GM23338 (cell line): ENCODE data around the gene SMAP2. TPM values are rescaled to one million over a fixed set of nuclear protein-coding genes. Genes with fewer than 3 reads are reported as not detected.

Experiments
- ATAC-seq: fragments of 200-7000 bp; cut with Tn5 transposase; 3 replicates; pipeline ENCODE4 v1.9.1; 2020
- DNase-seq: peaks from one replicate; pipeline ENCODE4 v3.0.0-alpha.2; 2015; ENCODE audit warnings: low spot score
- H2AFZ ChIP-seq: fragments of 200-600 bp; sonication (generic); 2 replicates; pipeline ENCODE4 v1.8.0; 2016; ENCODE audit warnings: antibody characterized with exemption, mild to moderate bottlenecking, moderate library complexity
- H3F3A ChIP-seq: fragments of 200-600 bp; sonication (generic); replicated peaks from 2 replicates; pipeline ENCODE4 v1.8.0; 2017; ENCODE audit warnings: antibody characterized with exemption, mixed run types, low read depth
- H3K27ac ChIP-seq: fragments of 200-600 bp; sonication (generic); 2 replicates; pipeline ENCODE4 v1.6.1; 2016; ENCODE audit warnings: low read depth
- H3K27me3 ChIP-seq: fragments of 200-600 bp; sonication (generic); 2 replicates; pipeline ENCODE4 v1.8.0; 2016; ENCODE audit warnings: mild to moderate bottlenecking, mixed run types, moderate library complexity; ENCODE audit not compliant: insufficient read depth
- H3K36me3 ChIP-seq: fragments of 200-600 bp; sonication (generic); 2 replicates; pipeline ENCODE4 v1.8.0; 2016; ENCODE audit warnings: mild to moderate bottlenecking; ENCODE audit not compliant: insufficient read depth
- H3K4me1 ChIP-seq: fragments of 200-600 bp; sonication (generic); 2 replicates; pipeline ENCODE4 v1.8.0; 2016; ENCODE audit warnings: mild to moderate bottlenecking, moderate library complexity; ENCODE audit not compliant: insufficient read depth
- H3K4me2 ChIP-seq: fragments of 200-600 bp; sonication (generic); 2 replicates; pipeline ENCODE4 v1.7.1; 2017; ENCODE audit warnings: mixed run types
- H3K4me3 ChIP-seq: fragments of 200-600 bp; sonication (generic); 2 replicates; pipeline ENCODE4 v1.6.1; 2016; ENCODE audit warnings: mixed run types
- H3K79me2 ChIP-seq: fragments of 200-600 bp; sonication (generic); replicated peaks from 2 replicates; pipeline ENCODE4 v1.8.0; 2017; ENCODE audit warnings: mild to moderate bottlenecking; ENCODE audit not compliant: insufficient read depth
- H3K9me2 ChIP-seq: fragments of 200-600 bp; sonication (generic); 2 replicates; pipeline ENCODE4 v1.8.0; 2017; ENCODE audit not compliant: insufficient read depth
- H4K20me1 ChIP-seq: fragments of 200-600 bp; sonication (generic); replicated peaks from 2 replicates; pipeline ENCODE4 v1.8.0; 2017; ENCODE audit warnings: mild to moderate bottlenecking; ENCODE audit not compliant: insufficient read depth
- H3K27ac Mint-ChIP-seq: 2 replicates; pipeline ENCODE4 v1.8.0; 2020; ENCODE audit warnings: inconsistent platforms, mild to moderate bottlenecking, moderate library complexity, mixed read lengths
- H3K27me3 Mint-ChIP-seq: 3 replicates; pipeline ENCODE4 v1.8.0; 2022; ENCODE audit warnings: low read depth, mild to moderate bottlenecking, moderate library complexity, mixed read lengths, inconsistent platforms; ENCODE audit not compliant: insufficient read depth, poor library complexity
- H3K36me3 Mint-ChIP-seq: 3 replicates; pipeline ENCODE4 v1.8.0; 2021; ENCODE audit warnings: low read depth, mild to moderate bottlenecking, inconsistent platforms, moderate library complexity, mixed read lengths
- H3K4me1 Mint-ChIP-seq: 3 replicates; pipeline ENCODE4 v1.8.0; 2020; ENCODE audit warnings: mild to moderate bottlenecking, inconsistent platforms, mixed read lengths
- H3K4me3 Mint-ChIP-seq: 3 replicates; pipeline ENCODE4 v1.8.0; 2021; ENCODE audit warnings: moderate library complexity, mild to moderate bottlenecking, inconsistent platforms, mixed read lengths
- H3K9me3 Mint-ChIP-seq: 3 replicates; pipeline ENCODE4 v1.8.0; 2020; ENCODE audit warnings: moderate library complexity, mild to moderate bottlenecking, inconsistent platforms, mixed read lengths
- CREB1 ChIP-seq: fragments of 250-450 bp; sonication (Bioruptor Pico); IDR thresholded peaks from 2 replicates; pipeline ENCODE4 v1.5.0; 2020; ENCODE audit warnings: low read depth, mild to moderate bottlenecking, moderate library complexity
- EZH2 ChIP-seq: fragments of 200-600 bp; sonication (generic); IDR thresholded peaks from one replicate; pipeline ENCODE4 v1.8.0; 2017; ENCODE audit warnings: antibody characterized with exemption, mild to moderate bottlenecking, low read depth; ENCODE audit not compliant: unreplicated experiment
- EZH2phosphoT487 ChIP-seq: fragments of 200-600 bp; sonication (generic); IDR thresholded peaks from one replicate; pipeline ENCODE4 v1.8.1; 2018; ENCODE audit warnings: antibody characterized with exemption; ENCODE audit not compliant: unreplicated experiment
- NANOG ChIP-seq: IDR thresholded peaks from 2 replicates; pipeline ENCODE4 v1.6.1; 2016; ENCODE audit warnings: antibody characterized with exemption, borderline replicate concordance
- ZNF114 ChIP-seq: fragments of 250-450 bp; sonication (Bioruptor Pico); IDR thresholded peaks from 2 replicates; pipeline ENCODE4 v1.5.0; 2020; ENCODE audit warnings: mild to moderate bottlenecking, moderate library complexity
- ZNF331 ChIP-seq: fragments of 250-450 bp; sonication (Bioruptor Pico); IDR thresholded peaks from 2 replicates; pipeline ENCODE4 v1.5.0; 2020; ENCODE audit warnings: low read depth, mild to moderate bottlenecking, moderate library complexity
- polyA plus RNA-seq: library from polyadenylated mRNA; unstranded; fragments of >200 nt; fragmentation: Nextera tagmentation; extraction: Ambion mirVana; gene quantifications from 2 replicates; pipeline ENCODE4 v1.2.1, GENCODE V29; 2016
- total RNA-seq: library from RNA; depleted of rRNA; stranded (reverse); fragments of >200 nt; shearing (Covaris generic); gene quantifications from 2 replicates; pipeline ENCODE4 v1.2.3, GENCODE V29; 2014
- TF ChIP-seq, protein P1 (sequence below): fragments of 250-450 bp; sonication (Bioruptor Pico); IDR thresholded peaks from 2 replicates; pipeline ENCODE4 v1.5.0; 2020; ENCODE audit warnings: mild to moderate bottlenecking, moderate library complexity
- TF ChIP-seq, protein P2 (sequence below), 2 experiments: fragments of 200-600 bp in 1 of 2; sonication (generic) in 1 of 2; conservative IDR thresholded peaks; 2 replicates each; pipeline versions ENCODE4 v1.5.1 to v1.6.1; 2016 to 2017; ENCODE audit warnings: antibody characterized with exemption in 2 of 2, low read depth in 2 of 2, mild to moderate bottlenecking in 2 of 2, moderate library complexity in 1 of 2
- TF ChIP-seq, protein P3 (sequence below): IDR thresholded peaks from one replicate; pipeline ENCODE4 v1.6.1; 2018; ENCODE audit warnings: antibody characterized with exemption; ENCODE audit not compliant: unreplicated experiment

The SMAP2 gene
- total and polyA plus RNA-seq, 2 experiments from 2014 or later: 2.9 to 4.8 TPM

DNA sequence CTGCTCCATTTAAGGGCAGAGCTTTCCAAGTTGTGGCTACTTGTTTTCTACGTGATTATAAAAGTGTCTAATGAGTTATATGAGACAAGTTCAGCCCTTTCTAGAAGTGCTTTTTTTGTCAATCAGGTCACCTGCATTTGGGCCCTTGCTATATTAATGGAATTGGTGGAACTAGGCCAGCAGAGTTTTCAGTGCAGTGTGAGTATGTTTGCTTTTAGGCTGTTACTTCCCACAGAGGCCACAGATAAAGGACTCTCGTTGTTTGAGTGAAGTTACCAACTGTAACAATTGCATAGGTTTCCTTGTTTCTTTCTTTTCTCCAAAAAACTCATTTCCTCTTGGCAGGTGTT lies 10.9 kb downstream of the SMAP2 start (continued):
- TF ChIP-seq, protein P1, sequence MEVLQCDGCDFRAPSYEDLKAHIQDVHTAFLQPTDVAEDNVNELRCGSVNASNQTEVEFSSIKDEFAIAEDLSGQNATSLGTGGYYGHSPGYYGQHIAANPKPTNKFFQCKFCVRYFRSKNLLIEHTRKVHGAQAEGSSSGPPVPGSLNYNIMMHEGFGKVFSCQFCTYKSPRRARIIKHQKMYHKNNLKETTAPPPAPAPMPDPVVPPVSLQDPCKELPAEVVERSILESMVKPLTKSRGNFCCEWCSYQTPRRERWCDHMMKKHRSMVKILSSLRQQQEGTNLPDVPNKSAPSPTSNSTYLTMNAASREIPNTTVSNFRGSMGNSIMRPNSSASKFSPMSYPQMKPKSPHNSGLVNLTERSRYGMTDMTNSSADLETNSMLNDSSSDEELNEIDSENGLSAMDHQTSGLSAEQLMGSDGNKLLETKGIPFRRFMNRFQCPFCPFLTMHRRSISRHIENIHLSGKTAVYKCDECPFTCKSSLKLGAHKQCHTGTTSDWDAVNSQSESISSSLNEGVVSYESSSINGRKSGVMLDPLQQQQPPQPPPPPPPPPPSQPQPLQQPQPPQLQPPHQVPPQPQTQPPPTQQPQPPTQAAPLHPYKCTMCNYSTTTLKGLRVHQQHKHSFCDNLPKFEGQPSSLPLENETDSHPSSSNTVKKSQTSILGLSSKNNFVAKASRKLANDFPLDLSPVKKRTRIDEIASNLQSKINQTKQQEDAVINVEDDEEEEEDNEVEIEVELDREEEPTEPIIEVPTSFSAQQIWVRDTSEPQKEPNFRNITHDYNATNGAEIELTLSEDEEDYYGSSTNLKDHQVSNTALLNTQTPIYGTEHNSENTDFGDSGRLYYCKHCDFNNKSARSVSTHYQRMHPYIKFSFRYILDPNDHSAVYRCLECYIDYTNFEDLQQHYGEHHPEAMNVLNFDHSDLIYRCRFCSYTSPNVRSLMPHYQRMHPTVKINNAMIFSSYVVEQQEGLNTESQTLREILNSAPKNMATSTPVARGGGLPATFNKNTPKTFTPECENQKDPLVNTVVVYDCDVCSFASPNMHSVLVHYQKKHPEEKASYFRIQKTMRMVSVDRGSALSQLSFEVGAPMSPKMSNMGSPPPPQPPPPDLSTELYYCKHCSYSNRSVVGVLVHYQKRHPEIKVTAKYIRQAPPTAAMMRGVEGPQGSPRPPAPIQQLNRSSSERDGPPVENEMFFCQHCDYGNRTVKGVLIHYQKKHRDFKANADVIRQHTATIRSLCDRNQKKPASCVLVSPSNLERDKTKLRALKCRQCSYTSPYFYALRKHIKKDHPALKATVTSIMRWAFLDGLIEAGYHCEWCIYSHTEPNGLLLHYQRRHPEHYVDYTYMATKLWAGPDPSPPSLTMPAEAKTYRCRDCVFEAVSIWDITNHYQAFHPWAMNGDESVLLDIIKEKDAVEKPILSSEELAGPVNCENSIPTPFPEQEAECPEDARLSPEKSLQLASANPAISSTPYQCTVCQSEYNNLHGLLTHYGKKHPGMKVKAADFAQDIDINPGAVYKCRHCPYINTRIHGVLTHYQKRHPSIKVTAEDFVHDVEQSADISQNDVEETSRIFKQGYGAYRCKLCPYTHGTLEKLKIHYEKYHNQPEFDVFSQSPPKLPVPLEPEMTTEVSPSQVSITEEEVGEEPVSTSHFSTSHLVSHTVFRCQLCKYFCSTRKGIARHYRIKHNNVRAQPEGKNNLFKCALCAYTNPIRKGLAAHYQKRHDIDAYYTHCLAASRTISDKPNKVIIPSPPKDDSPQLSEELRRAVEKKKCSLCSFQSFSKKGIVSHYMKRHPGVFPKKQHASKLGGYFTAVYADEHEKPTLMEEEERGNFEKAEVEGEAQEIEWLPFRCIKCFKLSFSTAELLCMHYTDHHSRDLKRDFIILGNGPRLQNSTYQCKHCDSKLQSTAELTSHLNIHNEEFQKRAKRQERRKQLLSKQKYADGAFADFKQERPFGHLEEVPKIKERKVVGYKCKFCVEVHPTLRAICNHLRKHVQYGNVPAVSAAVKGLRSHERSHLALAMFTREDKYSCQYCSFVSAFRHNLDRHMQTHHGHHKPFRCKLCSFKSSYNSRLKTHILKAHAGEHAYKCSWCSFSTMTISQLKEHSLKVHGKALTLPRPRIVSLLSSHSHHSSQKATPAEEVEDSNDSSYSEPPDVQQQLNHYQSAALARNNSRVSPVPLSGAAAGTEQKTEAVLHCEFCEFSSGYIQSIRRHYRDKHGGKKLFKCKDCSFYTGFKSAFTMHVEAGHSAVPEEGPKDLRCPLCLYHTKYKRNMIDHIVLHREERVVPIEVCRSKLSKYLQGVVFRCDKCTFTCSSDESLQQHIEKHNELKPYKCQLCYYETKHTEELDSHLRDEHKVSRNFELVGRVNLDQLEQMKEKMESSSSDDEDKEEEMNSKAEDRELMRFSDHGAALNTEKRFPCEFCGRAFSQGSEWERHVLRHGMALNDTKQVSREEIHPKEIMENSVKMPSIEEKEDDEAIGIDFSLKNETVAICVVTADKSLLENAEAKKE (CRISPR knock-in tag): no peak
- TF ChIP-seq NANOG (no peak), EZH2 (no peak), ZNF331 (no peak), EZH2phosphoT487 (no peak)
- TF ChIP-seq, protein P2, sequence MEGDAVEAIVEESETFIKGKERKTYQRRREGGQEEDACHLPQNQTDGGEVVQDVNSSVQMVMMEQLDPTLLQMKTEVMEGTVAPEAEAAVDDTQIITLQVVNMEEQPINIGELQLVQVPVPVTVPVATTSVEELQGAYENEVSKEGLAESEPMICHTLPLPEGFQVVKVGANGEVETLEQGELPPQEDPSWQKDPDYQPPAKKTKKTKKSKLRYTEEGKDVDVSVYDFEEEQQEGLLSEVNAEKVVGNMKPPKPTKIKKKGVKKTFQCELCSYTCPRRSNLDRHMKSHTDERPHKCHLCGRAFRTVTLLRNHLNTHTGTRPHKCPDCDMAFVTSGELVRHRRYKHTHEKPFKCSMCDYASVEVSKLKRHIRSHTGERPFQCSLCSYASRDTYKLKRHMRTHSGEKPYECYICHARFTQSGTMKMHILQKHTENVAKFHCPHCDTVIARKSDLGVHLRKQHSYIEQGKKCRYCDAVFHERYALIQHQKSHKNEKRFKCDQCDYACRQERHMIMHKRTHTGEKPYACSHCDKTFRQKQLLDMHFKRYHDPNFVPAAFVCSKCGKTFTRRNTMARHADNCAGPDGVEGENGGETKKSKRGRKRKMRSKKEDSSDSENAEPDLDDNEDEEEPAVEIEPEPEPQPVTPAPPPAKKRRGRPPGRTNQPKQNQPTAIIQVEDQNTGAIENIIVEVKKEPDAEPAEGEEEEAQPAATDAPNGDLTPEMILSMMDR (conservative IDR thresholded peaks at IDR 0.05; ENCODE audit: low read depth in 2 of 2): no peak

DNA sequence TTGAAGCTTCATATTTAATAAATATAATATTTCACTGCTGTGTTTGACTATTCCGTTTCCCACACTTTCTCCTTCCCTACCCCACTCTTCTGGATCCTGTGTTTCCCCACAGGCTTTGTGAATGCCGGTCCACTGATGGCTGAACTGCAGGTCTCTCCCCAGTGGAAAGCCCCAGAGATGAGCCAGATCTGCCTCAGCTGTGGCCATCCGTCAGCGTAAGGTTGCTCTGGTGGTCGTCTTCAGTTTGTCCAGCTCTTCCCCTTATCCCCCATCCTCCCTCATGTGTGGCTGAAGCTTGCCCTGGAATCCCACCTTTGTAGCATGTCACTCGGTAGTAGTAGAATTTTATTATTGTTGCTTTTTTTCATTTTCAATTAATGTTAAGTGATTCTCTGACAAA lies 11.4 kb downstream of the SMAP2 start:
- Histone ChIP-seq H3K79me2 (no peaks in the 10 kb centered on the region; the same call in 1 of the 2 replicates), H3K9me2 (no peaks in the 10 kb centered on the region), H3K27me3 (no peaks in the 10 kb centered on the region), H3K4me2 (no peak overlapping the region), H3F3A (no peaks in the 10 kb centered on the region), H3K36me3 (no peaks in the 10 kb centered on the region), H3K4me3 (no peak overlapping the region), H2AFZ (no peak overlapping the region), H4K20me1 (peaks cover 6% of the 10 kb centered on the region; the same call in 1 of the 2 replicates), H3K4me1 (no peaks in the 10 kb centered on the region), H3K27ac (no peak overlapping the region)
- Mint-ChIP-seq H3K36me3 (no peaks in the 10 kb centered on the region), H3K27me3 (peaks cover 2% of the 10 kb centered on the region), H3K4me1 (peaks cover 20% of the 10 kb centered on the region), H3K9me3 (no peaks in the 10 kb centered on the region), H3K4me3 (no peak overlapping the region), H3K27ac (no peak overlapping the region)
- ATAC-seq: no peak
- DNase-seq: no peak
- TF ChIP-seq NANOG (no peak), EZH2 (no peak), ZNF331 (no peak), EZH2phosphoT487 (no peak), ZNF114 (CRISPR knock-in tag) (no peak), CREB1 (CRISPR knock-in tag) (no peak)
- TF ChIP-seq, protein P2 (conservative IDR thresholded peaks at IDR 0.05; ENCODE audit: low read depth in 2 of 2): no peak
- TF ChIP-seq, protein P3, sequence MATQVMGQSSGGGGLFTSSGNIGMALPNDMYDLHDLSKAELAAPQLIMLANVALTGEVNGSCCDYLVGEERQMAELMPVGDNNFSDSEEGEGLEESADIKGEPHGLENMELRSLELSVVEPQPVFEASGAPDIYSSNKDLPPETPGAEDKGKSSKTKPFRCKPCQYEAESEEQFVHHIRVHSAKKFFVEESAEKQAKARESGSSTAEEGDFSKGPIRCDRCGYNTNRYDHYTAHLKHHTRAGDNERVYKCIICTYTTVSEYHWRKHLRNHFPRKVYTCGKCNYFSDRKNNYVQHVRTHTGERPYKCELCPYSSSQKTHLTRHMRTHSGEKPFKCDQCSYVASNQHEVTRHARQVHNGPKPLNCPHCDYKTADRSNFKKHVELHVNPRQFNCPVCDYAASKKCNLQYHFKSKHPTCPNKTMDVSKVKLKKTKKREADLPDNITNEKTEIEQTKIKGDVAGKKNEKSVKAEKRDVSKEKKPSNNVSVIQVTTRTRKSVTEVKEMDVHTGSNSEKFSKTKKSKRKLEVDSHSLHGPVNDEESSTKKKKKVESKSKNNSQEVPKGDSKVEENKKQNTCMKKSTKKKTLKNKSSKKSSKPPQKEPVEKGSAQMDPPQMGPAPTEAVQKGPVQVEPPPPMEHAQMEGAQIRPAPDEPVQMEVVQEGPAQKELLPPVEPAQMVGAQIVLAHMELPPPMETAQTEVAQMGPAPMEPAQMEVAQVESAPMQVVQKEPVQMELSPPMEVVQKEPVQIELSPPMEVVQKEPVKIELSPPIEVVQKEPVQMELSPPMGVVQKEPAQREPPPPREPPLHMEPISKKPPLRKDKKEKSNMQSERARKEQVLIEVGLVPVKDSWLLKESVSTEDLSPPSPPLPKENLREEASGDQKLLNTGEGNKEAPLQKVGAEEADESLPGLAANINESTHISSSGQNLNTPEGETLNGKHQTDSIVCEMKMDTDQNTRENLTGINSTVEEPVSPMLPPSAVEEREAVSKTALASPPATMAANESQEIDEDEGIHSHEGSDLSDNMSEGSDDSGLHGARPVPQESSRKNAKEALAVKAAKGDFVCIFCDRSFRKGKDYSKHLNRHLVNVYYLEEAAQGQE: no peak
